HepG2 (cell line): Measurements from ENCODE around the gene OVOL2. TPM values are rescaled to one million over a fixed set of nuclear protein-coding genes. Genes with fewer than 3 reads are reported as not detected.
A peak's percentile ranks its signal among the peaks of the same experiment; 100 is the strongest.

Source experiments
- E2F2 ChIP-seq: sonication (generic); formaldehyde crosslinking; IDR thresholded peaks from 2 replicates; pipeline ENCODE4 v1.4.0; 2020; ENCODE audit warnings: missing genetic modification reagents, borderline replicate concordance
- GABPB1 ChIP-seq: IDR thresholded peaks from 2 replicates; pipeline ENCODE4 v1.6.1; 2016; ENCODE audit warnings: mild to moderate bottlenecking, missing genetic modification reagents, moderate library complexity, missing compliant biosample characterization
- HDAC6 ChIP-seq: fragments of 200-600 bp; sonication (generic); IDR thresholded peaks from 2 replicates; pipeline ENCODE4 v1.7.0; 2017; ENCODE audit warnings: mild to moderate bottlenecking, antibody characterized with exemption, low read length, low read depth
- JARID2 ChIP-seq: sonication (generic); formaldehyde crosslinking; IDR thresholded peaks from 2 replicates; pipeline ENCODE4 v1.8.1; 2023; ENCODE audit warnings: missing genetic modification reagents, inconsistent platforms; ENCODE audit not compliant: insufficient replicate concordance
- KLF13 ChIP-seq: sonication (generic); formaldehyde crosslinking; IDR thresholded peaks from 2 replicates; pipeline ENCODE4 v1.4.0; 2020; ENCODE audit warnings: mild to moderate bottlenecking, missing genetic modification reagents
- SIN3A ChIP-seq: IDR thresholded peaks from 2 replicates; pipeline ENCODE4 v1.6.1; 2011; ENCODE audit warnings: low read depth, mild to moderate bottlenecking, control low read depth, low read length, borderline replicate concordance
- SNAPC2 ChIP-seq: sonication (generic); formaldehyde crosslinking; IDR thresholded peaks from 2 replicates; pipeline ENCODE4 v1.8.1; 2022; ENCODE audit warnings: mild to moderate bottlenecking, missing genetic modification reagents
- UBTF ChIP-seq: sonication (generic); formaldehyde crosslinking; IDR thresholded peaks from 2 replicates; pipeline ENCODE4 v1.4.0; 2020; ENCODE audit warnings: mild to moderate bottlenecking, missing genetic modification reagents
- ZNF124 ChIP-seq: sonication (generic); formaldehyde crosslinking; IDR thresholded peaks from 2 replicates; pipeline ENCODE4 v1.4.0; 2020; ENCODE audit warnings: missing genetic modification reagents
- ZNF232 ChIP-seq: sonication (generic); formaldehyde crosslinking; IDR thresholded peaks from 2 replicates; pipeline ENCODE4 v1.4.0; 2020; ENCODE audit warnings: missing genetic modification reagents, borderline replicate concordance
- ZNF572 ChIP-seq: sonication (generic); formaldehyde crosslinking; IDR thresholded peaks from 2 replicates; pipeline ENCODE4 v1.5.1; 2020; ENCODE audit warnings: mild to moderate bottlenecking, missing genetic modification reagents
- ZNF768 ChIP-seq: sonication (generic); formaldehyde crosslinking; IDR thresholded peaks from 2 replicates; pipeline ENCODE4 v1.4.0; 2020; ENCODE audit warnings: missing genetic modification reagents
- ZNF781 ChIP-seq: sonication (generic); formaldehyde crosslinking; IDR thresholded peaks from 2 replicates; pipeline ENCODE4 v1.5.1; 2020; ENCODE audit warnings: borderline replicate concordance, mild to moderate bottlenecking, missing genetic modification reagents; ENCODE audit errors: not compliant biosample characterization
- ZNF891 ChIP-seq: sonication (generic); formaldehyde crosslinking; IDR thresholded peaks from 2 replicates; pipeline ENCODE4 v1.5.0; 2020; ENCODE audit warnings: mild to moderate bottlenecking, missing genetic modification reagents
- polyA plus RNA-seq, 8 experiments: library from polyadenylated mRNA; depleted of rRNA in 3 of 8; stranded (reverse) in 7 of 8; unstranded in 1 of 8; fragments of >200 nt; fragmentation: Illumina TruSeq in 4 of 8; extraction: Trizol in 4 of 8; gene quantifications; 2 replicates each; pipeline versions ENCODE4 v1.2.1 to v1.2.3, GENCODE V29; 2011 to 2016; ENCODE audit warnings: low read depth in 4 of 8, missing spikeins in 1 of 8, mixed read lengths in 1 of 8; ENCODE audit not compliant: insufficient read depth in 1 of 8
- total RNA-seq, 5 experiments: library from RNA; depleted of rRNA; stranded (reverse); fragments of >200 nt; fragmentation: Illumina TruSeq; extraction: Trizol; gene quantifications; 2 replicates each; pipeline ENCODE4 v1.2.3, GENCODE V29; 2016; ENCODE audit warnings: low read depth in 1 of 5
- TF ChIP-seq, protein P1 (sequence below): sonication (generic); formaldehyde crosslinking; IDR thresholded peaks from 2 replicates; pipeline ENCODE4 v1.5.1; 2020; ENCODE audit warnings: mild to moderate bottlenecking, missing genetic modification reagents, moderate library complexity
- TF ChIP-seq, protein P2 (sequence below): sonication (generic); formaldehyde crosslinking; IDR thresholded peaks from 2 replicates; pipeline ENCODE4 v1.8.1; 2023; ENCODE audit warnings: mild to moderate bottlenecking, moderate library complexity, missing genetic modification reagents

OVOL2 gene
- total and polyA plus RNA-seq, 2 of the 13 experiments (the other 11 are each of a cell fraction or from before 2014, with no cell fraction given) = 0.20 to 0.31 TPM

- TF ChIP-seq E2F2 (CRISPR knock-in tag) (no peak), KLF13 (no peak), GABPB1 (CRISPR knock-in tag) (peak; percentile 33; the same call in 1 of the 2 replicates), UBTF (CRISPR knock-in tag) (peak; percentile 32; the same call in 1 of the 2 replicates), ZNF572 (CRISPR knock-in tag) (no peak), SIN3A (no peak), HDAC6 (no peak), ZNF891 (CRISPR knock-in tag) (0 out of 2 replicates have a peak, but pooled peaks have one; percentile 53), ZNF232 (no peak), JARID2 (CRISPR knock-in tag) (no peak), ZNF768 (CRISPR knock-in tag) (peak; percentile 47; the same call in 1 of the 2 replicates), ZNF124 (CRISPR knock-in tag) (no peak), ZNF781 (CRISPR knock-in tag) (no peak), SNAPC2 (CRISPR knock-in tag) (no peak)
- TF ChIP-seq, protein P1, sequence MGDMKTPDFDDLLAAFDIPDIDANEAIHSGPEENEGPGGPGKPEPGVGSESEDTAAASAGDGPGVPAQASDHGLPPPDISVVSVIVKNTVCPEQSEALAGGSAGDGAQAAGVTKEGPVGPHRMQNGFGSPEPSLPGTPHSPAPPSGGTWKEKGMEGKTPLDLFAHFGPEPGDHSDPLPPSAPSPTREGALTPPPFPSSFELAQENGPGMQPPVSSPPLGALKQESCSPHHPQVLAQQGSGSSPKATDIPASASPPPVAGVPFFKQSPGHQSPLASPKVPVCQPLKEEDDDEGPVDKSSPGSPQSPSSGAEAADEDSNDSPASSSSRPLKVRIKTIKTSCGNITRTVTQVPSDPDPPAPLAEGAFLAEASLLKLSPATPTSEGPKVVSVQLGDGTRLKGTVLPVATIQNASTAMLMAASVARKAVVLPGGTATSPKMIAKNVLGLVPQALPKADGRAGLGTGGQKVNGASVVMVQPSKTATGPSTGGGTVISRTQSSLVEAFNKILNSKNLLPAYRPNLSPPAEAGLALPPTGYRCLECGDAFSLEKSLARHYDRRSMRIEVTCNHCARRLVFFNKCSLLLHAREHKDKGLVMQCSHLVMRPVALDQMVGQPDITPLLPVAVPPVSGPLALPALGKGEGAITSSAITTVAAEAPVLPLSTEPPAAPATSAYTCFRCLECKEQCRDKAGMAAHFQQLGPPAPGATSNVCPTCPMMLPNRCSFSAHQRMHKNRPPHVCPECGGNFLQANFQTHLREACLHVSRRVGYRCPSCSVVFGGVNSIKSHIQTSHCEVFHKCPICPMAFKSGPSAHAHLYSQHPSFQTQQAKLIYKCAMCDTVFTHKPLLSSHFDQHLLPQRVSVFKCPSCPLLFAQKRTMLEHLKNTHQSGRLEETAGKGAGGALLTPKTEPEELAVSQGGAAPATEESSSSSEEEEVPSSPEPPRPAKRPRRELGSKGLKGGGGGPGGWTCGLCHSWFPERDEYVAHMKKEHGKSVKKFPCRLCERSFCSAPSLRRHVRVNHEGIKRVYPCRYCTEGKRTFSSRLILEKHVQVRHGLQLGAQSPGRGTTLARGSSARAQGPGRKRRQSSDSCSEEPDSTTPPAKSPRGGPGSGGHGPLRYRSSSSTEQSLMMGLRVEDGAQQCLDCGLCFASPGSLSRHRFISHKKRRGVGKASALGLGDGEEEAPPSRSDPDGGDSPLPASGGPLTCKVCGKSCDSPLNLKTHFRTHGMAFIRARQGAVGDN (CRISPR knock-in tag) = 0 out of 2 replicates have a peak, but pooled peaks have one; percentile 23
- TF ChIP-seq, protein P2, sequence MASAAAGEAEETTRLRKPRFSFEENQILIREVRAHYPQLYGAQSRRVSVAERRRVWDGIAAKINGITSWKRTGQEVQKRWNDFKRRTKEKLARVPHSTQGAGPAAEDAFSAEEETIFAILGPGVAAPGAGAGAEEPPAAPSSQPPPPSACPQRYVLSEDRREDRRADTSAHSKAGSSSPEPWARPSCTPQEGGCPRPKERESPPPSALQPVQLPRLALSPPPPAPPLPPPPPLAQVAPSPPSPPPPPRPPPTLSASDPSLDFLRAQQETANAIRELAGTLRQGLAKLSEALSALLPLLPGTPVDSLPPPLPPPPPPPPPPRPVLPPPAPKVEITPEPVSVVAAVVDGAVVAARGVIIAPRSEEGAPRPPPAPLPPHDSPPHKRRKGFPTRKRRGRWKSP (CRISPR knock-in tag) = peak; percentile 96
- TF ChIP-seq, all 625 proteins: peak for 25
Observed at GRCh38 chr20:18058661-18059467, 1.1 kb upstream of the OVOL2 start (continued).
